Measurements from ENCODE around the gene NCEH1. TPM values are rescaled to one million over a fixed set of nuclear protein-coding genes. Genes with fewer than 3 reads are reported as not detected.
A peak's percentile ranks its signal among the peaks of the same experiment; 100 is the strongest.

Gene NCEH1
- total RNA-seq, 1 experiment from 2014 or later: 4.5 TPM

- Mint-ChIP-seq H3K27ac (peak overlapping the region; percentile 60; the same call in 1 of the 2 replicates), H3K36me3 (peaks cover 18% of the 10 kb centered on the region), H3K4me1 (peaks cover 22% of the 10 kb centered on the region), H3K9me3 (peaks cover 21% of the 10 kb centered on the region), H3K27me3 (ENCODE audit: low read depth) (no peaks in the 10 kb centered on the region; the same call in 1 of the 2 replicates), H3K4me3 (no peak overlapping the region)
- DNase-seq (ENCODE audit: low spot score) (no peak), ATAC-seq (peak; percentile 99)
- POLR2A ChIA-PET: no interaction called here
- CTCF ChIA-PET: interaction anchor here (0.6 to 2.3 kb wide), 8 partner anchors 11 to 275 kb away, joined by 3 to 8 read pairs (median 3); no protein-coding TSS in a partner anchor
- TF ChIP-seq, protein P1, sequence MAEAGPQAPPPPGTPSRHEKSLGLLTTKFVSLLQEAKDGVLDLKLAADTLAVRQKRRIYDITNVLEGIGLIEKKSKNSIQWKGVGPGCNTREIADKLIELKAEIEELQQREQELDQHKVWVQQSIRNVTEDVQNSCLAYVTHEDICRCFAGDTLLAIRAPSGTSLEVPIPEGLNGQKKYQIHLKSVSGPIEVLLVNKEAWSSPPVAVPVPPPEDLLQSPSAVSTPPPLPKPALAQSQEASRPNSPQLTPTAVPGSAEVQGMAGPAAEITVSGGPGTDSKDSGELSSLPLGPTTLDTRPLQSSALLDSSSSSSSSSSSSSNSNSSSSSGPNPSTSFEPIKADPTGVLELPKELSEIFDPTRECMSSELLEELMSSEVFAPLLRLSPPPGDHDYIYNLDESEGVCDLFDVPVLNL (CRISPR knock-in tag; IDR thresholded peaks at IDR 0.05; ENCODE audit: borderline replicate concordance, low read depth): no peak
- TF ChIP-seq RELA (CRISPR knock-in tag; IDR thresholded peaks at IDR 0.05; ENCODE audit: borderline replicate concordance): no peak
- TF ChIP-seq, protein P2, sequence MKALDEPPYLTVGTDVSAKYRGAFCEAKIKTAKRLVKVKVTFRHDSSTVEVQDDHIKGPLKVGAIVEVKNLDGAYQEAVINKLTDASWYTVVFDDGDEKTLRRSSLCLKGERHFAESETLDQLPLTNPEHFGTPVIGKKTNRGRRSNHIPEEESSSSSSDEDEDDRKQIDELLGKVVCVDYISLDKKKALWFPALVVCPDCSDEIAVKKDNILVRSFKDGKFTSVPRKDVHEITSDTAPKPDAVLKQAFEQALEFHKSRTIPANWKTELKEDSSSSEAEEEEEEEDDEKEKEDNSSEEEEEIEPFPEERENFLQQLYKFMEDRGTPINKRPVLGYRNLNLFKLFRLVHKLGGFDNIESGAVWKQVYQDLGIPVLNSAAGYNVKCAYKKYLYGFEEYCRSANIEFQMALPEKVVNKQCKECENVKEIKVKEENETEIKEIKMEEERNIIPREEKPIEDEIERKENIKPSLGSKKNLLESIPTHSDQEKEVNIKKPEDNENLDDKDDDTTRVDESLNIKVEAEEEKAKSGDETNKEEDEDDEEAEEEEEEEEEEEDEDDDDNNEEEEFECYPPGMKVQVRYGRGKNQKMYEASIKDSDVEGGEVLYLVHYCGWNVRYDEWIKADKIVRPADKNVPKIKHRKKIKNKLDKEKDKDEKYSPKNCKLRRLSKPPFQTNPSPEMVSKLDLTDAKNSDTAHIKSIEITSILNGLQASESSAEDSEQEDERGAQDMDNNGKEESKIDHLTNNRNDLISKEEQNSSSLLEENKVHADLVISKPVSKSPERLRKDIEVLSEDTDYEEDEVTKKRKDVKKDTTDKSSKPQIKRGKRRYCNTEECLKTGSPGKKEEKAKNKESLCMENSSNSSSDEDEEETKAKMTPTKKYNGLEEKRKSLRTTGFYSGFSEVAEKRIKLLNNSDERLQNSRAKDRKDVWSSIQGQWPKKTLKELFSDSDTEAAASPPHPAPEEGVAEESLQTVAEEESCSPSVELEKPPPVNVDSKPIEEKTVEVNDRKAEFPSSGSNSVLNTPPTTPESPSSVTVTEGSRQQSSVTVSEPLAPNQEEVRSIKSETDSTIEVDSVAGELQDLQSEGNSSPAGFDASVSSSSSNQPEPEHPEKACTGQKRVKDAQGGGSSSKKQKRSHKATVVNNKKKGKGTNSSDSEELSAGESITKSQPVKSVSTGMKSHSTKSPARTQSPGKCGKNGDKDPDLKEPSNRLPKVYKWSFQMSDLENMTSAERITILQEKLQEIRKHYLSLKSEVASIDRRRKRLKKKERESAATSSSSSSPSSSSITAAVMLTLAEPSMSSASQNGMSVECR (CRISPR knock-in tag; IDR thresholded peaks at IDR 0.05; ENCODE audit: borderline replicate concordance): no peak
- no peak for TF ChIP-seq STAT6 (CRISPR knock-in tag; conservative IDR thresholded peaks at IDR 0.05; ENCODE audit: low read depth)
- no peak for TF ChIP-seq ZNF138 (CRISPR knock-in tag; conservative IDR thresholded peaks at IDR 0.05)
- no peak for TF ChIP-seq RORB (CRISPR knock-in tag; IDR thresholded peaks at IDR 0.05)
- TF ChIP-seq CTCF (IDR thresholded peaks at IDR 0.05): no peak
- peak; percentile 43; the same call in 1 of the 2 replicates for TF ChIP-seq PRRX2 (CRISPR knock-in tag; IDR thresholded peaks at IDR 0.05)
- no peak for TF ChIP-seq MYBL2 (CRISPR knock-in tag; IDR thresholded peaks at IDR 0.05)
- TF ChIP-seq FOXP1 (CRISPR knock-in tag; IDR thresholded peaks at IDR 0.05; ENCODE audit: borderline replicate concordance): no peak
- no peak for TF ChIP-seq ZNF396 (CRISPR knock-in tag; IDR thresholded peaks at IDR 0.05; ENCODE audit: borderline replicate concordance)
- TF ChIP-seq, protein P3, sequence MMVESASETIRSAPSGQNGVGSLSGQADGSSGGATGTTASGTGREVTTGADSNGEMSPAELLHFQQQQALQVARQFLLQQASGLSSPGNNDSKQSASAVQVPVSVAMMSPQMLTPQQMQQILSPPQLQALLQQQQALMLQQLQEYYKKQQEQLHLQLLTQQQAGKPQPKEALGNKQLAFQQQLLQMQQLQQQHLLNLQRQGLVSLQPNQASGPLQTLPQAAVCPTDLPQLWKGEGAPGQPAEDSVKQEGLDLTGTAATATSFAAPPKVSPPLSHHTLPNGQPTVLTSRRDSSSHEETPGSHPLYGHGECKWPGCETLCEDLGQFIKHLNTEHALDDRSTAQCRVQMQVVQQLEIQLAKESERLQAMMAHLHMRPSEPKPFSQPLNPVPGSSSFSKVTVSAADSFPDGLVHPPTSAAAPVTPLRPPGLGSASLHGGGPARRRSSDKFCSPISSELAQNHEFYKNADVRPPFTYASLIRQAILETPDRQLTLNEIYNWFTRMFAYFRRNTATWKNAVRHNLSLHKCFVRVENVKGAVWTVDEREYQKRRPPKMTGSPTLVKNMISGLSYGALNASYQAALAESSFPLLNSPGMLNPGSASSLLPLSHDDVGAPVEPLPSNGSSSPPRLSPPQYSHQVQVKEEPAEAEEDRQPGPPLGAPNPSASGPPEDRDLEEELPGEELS (CRISPR knock-in tag; IDR thresholded peaks at IDR 0.05): peak; percentile 55; the same call in 1 of the 2 replicates
- TF ChIP-seq NFE2L1 (CRISPR knock-in tag; IDR thresholded peaks at IDR 0.05): no peak
- no peak for TF ChIP-seq JUN (CRISPR knock-in tag; IDR thresholded peaks at IDR 0.05)
- TF ChIP-seq SMAD3 (CRISPR knock-in tag; IDR thresholded peaks at IDR 0.05; ENCODE audit: borderline replicate concordance): no peak
- no peak for TF ChIP-seq E2F5 (CRISPR knock-in tag; IDR thresholded peaks at IDR 0.05)
- no peak for TF ChIP-seq ZNF219 (CRISPR knock-in tag; IDR thresholded peaks at IDR 0.05; ENCODE audit: borderline replicate concordance)
- TF ChIP-seq TEAD1 (CRISPR knock-in tag; IDR thresholded peaks at IDR 0.05): peak; percentile 72; the same call in 1 of the 2 replicates
- no peak for TF ChIP-seq NR1H2 (CRISPR knock-in tag; IDR thresholded peaks at IDR 0.05)
- TF ChIP-seq ZNF416 (CRISPR knock-in tag; IDR thresholded peaks at IDR 0.05): no peak
- TF ChIP-seq ZBTB43 (CRISPR knock-in tag; IDR thresholded peaks at IDR 0.05): no peak
- no peak for TF ChIP-seq SOX15 (CRISPR knock-in tag; IDR thresholded peaks at IDR 0.05)
- no peak for TF ChIP-seq NFYB (CRISPR knock-in tag; conservative IDR thresholded peaks at IDR 0.05; ENCODE audit: low read depth)
These were observed 103.4 kb downstream of the NCEH1 start for GRCh38 chr3:172607305-172608121.
